Endodermal cell (in vitro differentiated cells): ENCODE data around the gene SPECC1. TPM values are rescaled to one million over a fixed set of nuclear protein-coding genes. Genes with fewer than 3 reads are reported as not detected.
"Not testable (repeated sequence)": the region's sequence is repeated elsewhere in the genome, so short reads cannot be mapped to it uniquely, and the experiment has no call there.

Experiments
- DNase-seq: peaks from one replicate; pipeline ENCODE4 v3.0.0-alpha.2; 2017
- H3K27ac ChIP-seq: 2 replicates; pipeline ENCODE4 v1.5.1; 2013; ENCODE audit warnings: mild to moderate bottlenecking, low read depth, low read length, moderate library complexity
- H3K27me3 ChIP-seq: 2 replicates; pipeline ENCODE4 v1.6.1; 2013; ENCODE audit warnings: mild to moderate bottlenecking, low read length, moderate library complexity; ENCODE audit not compliant: insufficient read depth, control insufficient read depth, poor library complexity, severe bottlenecking
- H3K36me3 ChIP-seq: 2 replicates; pipeline ENCODE4 v1.7.0; 2013; ENCODE audit warnings: mild to moderate bottlenecking, low read length, moderate library complexity; ENCODE audit not compliant: control insufficient read depth, insufficient read depth
- H3K4me1 ChIP-seq: one replicate; pipeline ENCODE4 v1.7.0; 2013; ENCODE audit warnings: low read length; ENCODE audit not compliant: control insufficient read depth, insufficient read depth
- H3K4me3 ChIP-seq: 2 replicates; pipeline ENCODE4 v1.5.1; 2013; ENCODE audit warnings: mild to moderate bottlenecking, low read length, moderate library complexity
- H3K9ac ChIP-seq: 2 replicates; pipeline ENCODE4 v1.6.1; 2013; ENCODE audit warnings: mild to moderate bottlenecking, low read length, moderate library complexity; ENCODE audit not compliant: poor library complexity, severe bottlenecking; ENCODE audit errors: extremely low read depth
- H3K9me3 ChIP-seq: 2 replicates; pipeline ENCODE4 v1.6.1; 2013; ENCODE audit warnings: mild to moderate bottlenecking, low read length, moderate library complexity; ENCODE audit not compliant: control insufficient read depth
- H3K27ac Mint-ChIP-seq: 2 replicates; pipeline ENCODE4 v1.8.0; 2020; ENCODE audit warnings: mixed read lengths
- H3K27me3 Mint-ChIP-seq: 2 replicates; pipeline ENCODE4 v1.8.0; 2021; ENCODE audit warnings: mild to moderate bottlenecking, mixed read lengths; ENCODE audit not compliant: insufficient read depth
- H3K36me3 Mint-ChIP-seq: 2 replicates; pipeline ENCODE4 v1.8.0; 2020; ENCODE audit warnings: low read depth, mixed read lengths
- H3K4me1 Mint-ChIP-seq: 2 replicates; pipeline ENCODE4 v1.8.0; 2020; ENCODE audit warnings: mixed read lengths
- H3K4me3 Mint-ChIP-seq: 2 replicates; pipeline ENCODE4 v1.8.0; 2020; ENCODE audit warnings: mild to moderate bottlenecking, moderate library complexity, mixed read lengths
- H3K9me3 Mint-ChIP-seq: 2 replicates; pipeline ENCODE4 v1.8.0; 2020; ENCODE audit warnings: mild to moderate bottlenecking, mixed read lengths
- CTCF ChIP-seq: fragments of 200-600 bp; sonication (generic); conservative IDR thresholded peaks from 2 replicates; pipeline ENCODE4 v1.5.0; 2021; ENCODE audit warnings: antibody characterized with exemption, mild to moderate bottlenecking
- WGBS, 2 experiments: methylation state at CpG; one replicate each; pipeline versions ENCODE4 v1.1.5 to v1.1.7; 2013; ENCODE audit warnings: missing lambda C conversion rate in 2 of 2, mixed read lengths in 1 of 2; ENCODE audit not compliant: insufficient coverage in 1 of 2, insufficient read length in 1 of 2; 5-methylcytosine and 5-hydroxymethylcytosine counted together
- total RNA-seq, 2 donors: library from RNA; stranded (reverse); fragmentation: NEBNext Ultra II Directional in 1 of 2; extraction: Animal tissue kit (Norgen Biotek cat#: 25700) in 1 of 2; gene quantifications; 2 replicates in 1 of 2; 3 replicates in 1 of 2; pipeline ENCODE4 v1.2.1, GENCODE V29; 2021

Gene SPECC1
- total RNA-seq, 2 donors from 2014 or later, result 48.7 to 60.6 TPM

DNA sequence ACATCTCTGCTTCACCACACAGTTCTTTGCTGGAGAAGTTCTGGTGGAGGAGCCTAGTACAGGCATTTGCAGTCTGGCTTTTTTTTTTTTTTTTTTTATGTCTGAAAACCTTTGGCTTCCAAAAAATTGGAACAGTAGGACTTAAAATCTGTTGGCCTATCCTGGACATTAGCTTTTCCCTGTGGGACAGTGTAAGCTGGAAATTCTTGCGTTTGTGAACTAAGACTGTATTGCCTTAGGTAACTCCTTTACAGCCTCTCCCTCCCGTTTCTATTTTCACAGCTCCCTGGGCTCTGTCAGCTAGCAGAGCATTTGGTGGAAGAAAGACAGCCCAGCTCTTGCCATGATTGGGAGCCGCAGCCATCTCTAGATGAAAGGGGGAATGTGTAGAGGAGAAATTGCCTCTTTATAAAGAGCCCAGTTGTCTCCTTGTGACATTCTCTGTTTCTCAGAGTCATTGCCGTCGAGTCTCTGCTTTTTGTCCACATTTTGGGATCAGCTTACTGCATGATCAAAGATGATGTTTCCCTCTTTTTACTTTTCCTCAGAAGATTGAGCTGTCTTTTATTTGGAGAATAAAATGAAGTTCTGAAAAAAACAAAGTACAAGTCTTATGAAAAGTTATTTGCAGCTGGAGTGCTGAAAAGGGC, 227.5 kb downstream of the SPECC1 start:
- Mint-ChIP-seq H3K27ac (no peak overlapping the region), H3K27me3 (no peaks in the 10 kb centered on the region), H3K36me3 (peaks cover 21% of the 10 kb centered on the region), H3K9me3 (no peaks in the 10 kb centered on the region), H3K4me3 (no peak overlapping the region), H3K4me1 (no peaks in the 10 kb centered on the region)
- 89 to 91% methylated on average over 4 to 5 of the region's 5 CpGs for WGBS, 2 experiments
- Histone ChIP-seq H3K9me3 (no peaks in the 10 kb centered on the region), H3K4me1 (no peaks in the 10 kb centered on the region), H3K9ac (no peak overlapping the region), H3K27ac (no peak overlapping the region), H3K27me3 (no peaks in the 10 kb centered on the region), H3K4me3 (no peak overlapping the region), H3K36me3 (peaks cover 28% of the 10 kb centered on the region)
- TF ChIP-seq CTCF, result no peak
- no peak for DNase-seq

DNA sequence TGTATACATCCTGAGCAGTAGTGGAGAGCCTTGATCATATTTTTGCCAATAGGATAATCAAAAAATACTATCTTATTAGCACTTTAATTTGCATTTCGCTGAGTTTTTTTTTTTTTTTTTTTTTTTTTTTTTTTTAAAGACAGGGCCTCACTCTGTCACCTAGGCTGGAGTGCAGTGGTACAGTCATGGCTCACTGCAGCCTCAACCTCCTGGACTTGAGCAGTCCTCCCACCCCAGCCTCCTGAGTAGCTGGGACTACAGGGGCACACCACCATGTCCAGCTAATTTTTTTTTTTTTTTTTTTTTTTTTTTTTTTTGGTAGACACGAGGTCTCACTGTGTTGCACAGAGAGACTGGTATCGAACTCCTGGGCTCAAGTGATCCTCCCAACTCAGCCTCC, 230.6 kb downstream of the SPECC1 start:
- not testable (repeated sequence) for H3K9me3 Mint-ChIP-seq, H3K36me3 ChIP-seq, DNase-seq, H3K9me3 ChIP-seq, H3K4me3 ChIP-seq, H3K27me3 Mint-ChIP-seq, H3K9ac ChIP-seq, H3K4me1 ChIP-seq, H3K36me3 Mint-ChIP-seq, H3K27ac ChIP-seq, H3K27me3 ChIP-seq, H3K27ac Mint-ChIP-seq, H3K4me3 Mint-ChIP-seq, H3K4me1 Mint-ChIP-seq
- 83 to 100% methylated on average over 1 to 3 of the region's 3 CpGs for WGBS, 2 experiments

DNA sequence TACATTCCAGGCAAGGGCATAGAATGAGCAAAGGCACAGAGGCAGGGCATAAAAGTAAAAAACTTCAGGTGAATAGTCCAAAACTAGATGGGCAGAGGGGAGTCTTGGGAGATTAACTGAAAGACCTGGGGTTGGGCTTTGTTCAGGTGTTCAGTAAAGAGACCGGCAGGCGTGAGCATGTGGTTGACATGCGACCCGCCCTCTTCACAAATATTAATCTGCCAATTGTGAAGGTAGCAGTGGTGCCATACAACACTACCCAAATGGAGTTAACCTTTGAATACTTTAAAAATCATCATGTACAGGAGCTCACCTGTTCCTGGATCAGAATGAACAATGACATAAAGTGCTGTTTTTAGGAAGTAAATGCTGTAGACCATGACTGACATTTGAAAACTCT, 232.7 kb downstream of the SPECC1 start:
- H3K4me3 Mint-ChIP-seq, result no peak overlapping the region
- no peak for TF ChIP-seq CTCF
- DNase-seq, result no peak
- no peaks in the 10 kb centered on the region for H3K4me1 Mint-ChIP-seq
- H3K36me3 ChIP-seq, result peaks cover 9% of the 10 kb centered on the region
- WGBS, 2 experiments, result 90% methylated on average over 4 of the region's 4 CpGs; no CpG with 5 or more reads in 1 of the 2 experiments
- H3K27me3 ChIP-seq, result no peaks in the 10 kb centered on the region
- no peaks in the 10 kb centered on the region for H3K9me3 Mint-ChIP-seq
- H3K9ac ChIP-seq, result no peak overlapping the region
- H3K27ac ChIP-seq, result no peak overlapping the region
- H3K4me3 ChIP-seq, result no peak overlapping the region
- no peak overlapping the region for H3K27ac Mint-ChIP-seq
- no peaks in the 10 kb centered on the region for H3K27me3 Mint-ChIP-seq
- no peaks in the 10 kb centered on the region for H3K9me3 ChIP-seq
- H3K4me1 ChIP-seq, result no peaks in the 10 kb centered on the region
- H3K36me3 Mint-ChIP-seq, result peaks cover 12% of the 10 kb centered on the region

DNA sequence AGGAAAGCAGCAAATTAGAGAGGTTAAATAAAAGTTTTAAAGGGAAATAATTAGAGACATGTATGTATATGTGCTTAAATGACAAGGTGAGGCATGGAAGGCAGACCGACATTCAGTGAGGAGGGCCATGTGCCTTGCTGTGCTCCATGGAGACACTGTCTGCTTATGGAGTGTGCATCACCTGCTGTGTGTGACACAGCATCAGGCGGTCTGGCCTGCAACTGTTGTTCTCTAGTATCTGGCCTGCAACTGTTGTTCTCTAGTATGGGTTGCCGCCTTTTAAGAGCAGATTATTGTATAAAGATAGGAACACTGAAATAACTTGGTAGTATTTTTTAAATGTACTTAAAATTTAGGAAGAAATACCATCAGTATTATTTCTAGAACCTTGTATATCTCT, 233.1 kb downstream of the SPECC1 start:
- Histone ChIP-seq H3K4me3 (no peak overlapping the region), H3K4me1 (no peaks in the 10 kb centered on the region), H3K27me3 (no peaks in the 10 kb centered on the region), H3K27ac (no peak overlapping the region), H3K9ac (no peak overlapping the region), H3K36me3 (peaks cover 13% of the 10 kb centered on the region), H3K9me3 (no peaks in the 10 kb centered on the region)
- Mint-ChIP-seq H3K27me3 (no peaks in the 10 kb centered on the region), H3K9me3 (no peaks in the 10 kb centered on the region), H3K4me3 (no peak overlapping the region), H3K4me1 (no peaks in the 10 kb centered on the region), H3K36me3 (peaks cover 14% of the 10 kb centered on the region), H3K27ac (no peak overlapping the region)
- 96 to 100% methylated on average over 1 to 3 of the region's 3 CpGs for whole genome bisulfite sequencing, 2 experiments
- DNase-seq, result no peak
- no peak for TF ChIP-seq CTCF
